Measurements from ENCODE around the gene CDK19.

DNA sequence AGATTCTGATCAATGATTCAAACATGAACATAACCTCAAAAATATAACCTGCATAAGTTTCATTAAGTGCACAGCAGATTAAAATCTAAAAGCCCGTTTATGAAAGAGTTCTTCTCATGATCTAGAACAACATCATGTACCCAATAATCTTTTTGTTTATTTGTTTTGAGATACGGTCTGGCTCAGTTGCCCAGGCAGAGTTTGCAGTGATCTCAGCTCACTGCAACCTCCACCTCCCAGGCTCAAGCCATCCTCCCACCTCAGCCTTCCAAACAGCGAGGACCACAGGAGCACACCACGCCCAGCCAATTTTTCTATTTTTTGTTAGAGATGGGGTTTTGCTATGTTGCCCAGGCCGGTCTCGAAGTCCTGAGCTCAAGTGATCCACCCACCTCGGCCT lies 149.7 kb downstream of the CDK19 start:
- TF ChIP-seq, protein P1, sequence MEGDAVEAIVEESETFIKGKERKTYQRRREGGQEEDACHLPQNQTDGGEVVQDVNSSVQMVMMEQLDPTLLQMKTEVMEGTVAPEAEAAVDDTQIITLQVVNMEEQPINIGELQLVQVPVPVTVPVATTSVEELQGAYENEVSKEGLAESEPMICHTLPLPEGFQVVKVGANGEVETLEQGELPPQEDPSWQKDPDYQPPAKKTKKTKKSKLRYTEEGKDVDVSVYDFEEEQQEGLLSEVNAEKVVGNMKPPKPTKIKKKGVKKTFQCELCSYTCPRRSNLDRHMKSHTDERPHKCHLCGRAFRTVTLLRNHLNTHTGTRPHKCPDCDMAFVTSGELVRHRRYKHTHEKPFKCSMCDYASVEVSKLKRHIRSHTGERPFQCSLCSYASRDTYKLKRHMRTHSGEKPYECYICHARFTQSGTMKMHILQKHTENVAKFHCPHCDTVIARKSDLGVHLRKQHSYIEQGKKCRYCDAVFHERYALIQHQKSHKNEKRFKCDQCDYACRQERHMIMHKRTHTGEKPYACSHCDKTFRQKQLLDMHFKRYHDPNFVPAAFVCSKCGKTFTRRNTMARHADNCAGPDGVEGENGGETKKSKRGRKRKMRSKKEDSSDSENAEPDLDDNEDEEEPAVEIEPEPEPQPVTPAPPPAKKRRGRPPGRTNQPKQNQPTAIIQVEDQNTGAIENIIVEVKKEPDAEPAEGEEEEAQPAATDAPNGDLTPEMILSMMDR (conservative IDR thresholded peaks at IDR 0.05 in 1 of 2, IDR thresholded peaks at IDR 0.05 in 1 of 2; ENCODE audit: low read depth in 1 of 2, low read length in 2 of 2): no peak
- TF ChIP-seq EZH2 (IDR thresholded peaks at IDR 0.05; ENCODE audit: low read length, missing control alignments): no peak
